DMS114 treated with DMSO at 0.1 percent for 48 hours (cell line): ENCODE results near the gene AFTPH.

Experiments
- DNase-seq: peaks from one replicate; lab custom pipeline; 2025; ENCODE audit not compliant: unreplicated experiment; lab: John Stamatoyannopoulos, UW

AFTPH gene

GRCh38 chr2:64523666-64524603 is at the start of gene AFTPH:
TSS of gene AFTPH (plus strand) at chr2:64524328. CDS start at chr2:64551475, 27,147 bp downstream.
- peak; percentile 94 for DNase-seq

DNA sequence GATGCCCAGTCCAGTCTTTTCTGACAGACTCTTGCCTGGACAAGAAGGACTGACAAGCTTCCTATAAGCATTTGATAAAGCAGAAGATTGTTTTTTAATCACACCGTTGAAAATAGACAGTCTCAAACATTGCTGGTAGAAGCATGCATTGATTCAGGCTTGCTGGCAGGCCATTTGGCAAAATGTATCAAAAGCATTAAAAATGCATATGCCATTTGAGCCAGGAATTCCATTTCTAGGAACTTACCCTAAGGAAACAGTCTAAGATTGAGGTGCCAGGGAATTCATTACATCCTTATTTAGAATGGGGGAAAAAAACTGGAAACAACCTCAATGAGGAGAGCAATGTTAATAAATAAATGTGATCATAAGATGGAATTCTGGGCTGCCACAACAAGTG is 49.5 kb upstream of the AFTPH start:
- no peak for DNase-seq

DNA sequence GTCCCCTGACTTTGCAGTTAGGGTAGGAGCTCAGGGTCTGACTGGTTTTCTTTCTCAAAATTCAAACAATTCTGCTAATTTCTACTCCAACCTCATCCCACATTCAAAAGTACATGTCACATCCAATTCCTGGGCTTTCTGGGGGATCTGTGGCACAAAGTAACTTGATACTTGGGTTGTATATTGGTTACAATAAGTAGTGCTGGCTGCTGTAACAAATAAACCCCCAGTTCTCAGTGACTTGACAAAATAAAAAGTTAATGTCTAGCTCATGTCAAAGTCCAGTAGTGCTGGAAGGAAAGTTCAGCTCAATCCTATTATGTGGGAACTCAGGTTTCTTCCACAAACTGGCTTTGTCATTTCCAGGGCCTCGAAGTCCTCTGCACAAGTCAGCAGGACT is 47.1 kb upstream of the AFTPH start:
- no peak for DNase-seq

DNA sequence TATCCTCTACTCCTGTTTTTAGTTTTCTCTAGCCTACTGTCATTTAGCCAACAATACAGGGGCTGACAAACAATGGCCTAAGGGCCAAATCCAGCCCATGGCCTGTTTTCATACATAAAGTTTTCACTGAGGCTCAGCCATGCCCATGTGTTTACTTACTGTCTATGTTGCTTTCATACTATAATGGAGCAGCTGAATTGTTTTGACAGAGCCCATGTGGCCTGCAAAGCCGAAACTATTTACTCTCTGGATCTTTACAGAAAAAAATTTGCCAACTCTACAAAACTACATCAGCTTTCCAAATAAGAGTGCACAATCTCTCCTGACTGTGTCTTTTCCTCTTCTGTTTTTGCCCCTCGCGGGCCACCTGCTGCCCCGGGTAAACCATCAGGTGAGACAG is 46.1 kb upstream of the AFTPH start:
- DNase-seq: no peak

DNA sequence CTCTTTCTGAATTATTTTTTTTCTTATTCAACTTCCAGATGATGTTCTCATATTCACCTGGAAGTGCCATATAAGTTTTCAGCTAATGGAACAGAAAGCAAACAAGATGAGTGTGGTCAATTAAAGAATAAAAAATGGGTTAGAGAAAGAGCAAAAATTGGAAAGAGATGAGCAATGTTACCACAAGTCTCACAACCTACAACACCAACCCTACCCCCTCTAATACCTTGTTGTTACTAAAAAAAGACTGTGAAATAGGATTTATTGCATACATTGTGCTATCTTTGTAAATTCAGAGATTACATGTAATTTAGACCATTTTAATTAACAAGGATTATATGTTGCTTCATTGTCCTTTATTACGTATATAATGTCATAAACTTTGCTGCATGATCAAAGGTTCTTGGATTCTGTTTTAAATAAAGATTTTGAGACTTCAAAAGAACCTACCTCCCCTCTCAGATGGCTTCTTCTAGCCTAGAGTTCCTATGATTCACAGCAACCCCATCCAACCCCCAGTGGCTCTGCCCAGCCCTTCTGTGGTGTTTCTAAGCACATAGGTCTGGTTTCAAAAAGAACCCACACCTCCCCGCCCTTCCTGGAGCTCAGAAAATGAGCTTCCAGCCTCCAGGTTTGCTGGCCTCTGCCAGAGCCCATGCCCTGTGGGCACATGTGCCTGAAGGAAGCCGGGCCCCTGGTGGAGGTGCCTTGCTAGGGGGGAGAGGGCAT is 45.5 kb upstream of the AFTPH start:
- DNase-seq: no peak

DNA sequence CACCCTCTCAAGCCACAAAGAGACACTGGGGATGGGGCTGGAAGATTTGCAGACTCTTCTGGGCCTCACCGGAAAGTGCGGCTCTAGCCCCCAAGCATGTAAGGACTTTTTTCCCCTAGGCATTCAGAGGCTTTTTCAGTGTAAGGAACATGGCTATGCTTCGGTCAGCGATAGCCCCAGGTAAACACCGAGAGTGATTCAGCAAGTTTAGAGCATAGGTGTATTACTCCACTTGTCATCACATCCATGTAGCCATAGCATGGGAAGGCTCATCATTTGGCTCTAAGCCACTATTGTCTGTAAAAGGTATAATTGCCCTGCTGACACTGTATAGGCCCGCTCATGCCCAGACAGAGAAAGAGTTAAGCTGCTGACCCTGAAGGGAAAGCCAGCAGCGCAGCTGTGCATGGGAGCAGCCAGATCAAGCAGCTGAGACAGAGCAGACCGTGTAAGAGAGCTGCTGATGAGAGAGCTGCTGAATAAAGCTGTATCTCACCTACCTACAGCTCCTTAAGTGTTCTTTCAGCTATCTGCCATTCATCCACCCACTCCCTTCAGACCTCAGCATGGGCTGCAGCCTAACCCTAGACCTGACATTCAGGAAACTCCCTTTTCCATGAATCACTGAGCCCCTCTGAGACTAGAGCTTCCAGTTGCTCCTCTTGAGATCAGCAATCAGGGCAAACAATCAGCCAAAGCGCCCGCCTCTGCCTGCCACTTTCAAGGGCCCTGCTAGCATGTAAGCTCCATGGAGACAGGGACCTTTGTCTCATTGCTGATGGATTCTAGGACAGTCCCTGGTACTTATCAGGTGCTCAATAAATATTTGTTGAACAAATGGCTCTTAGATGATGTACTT is 44.6 kb upstream of the AFTPH start:
- no peak for DNase-seq

DNA sequence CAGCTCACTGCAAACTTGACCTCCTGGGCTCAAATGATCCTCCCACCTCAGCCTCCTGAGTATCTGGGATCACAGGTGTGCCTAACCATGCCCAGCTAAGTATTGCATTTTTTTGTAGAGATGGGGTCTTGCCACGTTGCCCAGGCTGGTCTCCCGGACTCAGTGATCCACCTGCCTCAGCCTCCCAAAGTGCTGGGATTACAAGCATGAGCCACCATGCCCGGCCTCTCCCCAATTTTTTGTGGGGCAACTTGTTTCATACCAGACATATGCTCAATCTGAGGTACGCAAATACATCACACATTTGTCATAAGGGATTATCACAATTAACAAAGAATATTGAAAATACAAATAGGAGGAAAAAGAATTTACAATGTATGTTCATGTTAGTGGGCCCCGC is 42.5 kb upstream of the AFTPH start:
- no peak for DNase-seq

DNA sequence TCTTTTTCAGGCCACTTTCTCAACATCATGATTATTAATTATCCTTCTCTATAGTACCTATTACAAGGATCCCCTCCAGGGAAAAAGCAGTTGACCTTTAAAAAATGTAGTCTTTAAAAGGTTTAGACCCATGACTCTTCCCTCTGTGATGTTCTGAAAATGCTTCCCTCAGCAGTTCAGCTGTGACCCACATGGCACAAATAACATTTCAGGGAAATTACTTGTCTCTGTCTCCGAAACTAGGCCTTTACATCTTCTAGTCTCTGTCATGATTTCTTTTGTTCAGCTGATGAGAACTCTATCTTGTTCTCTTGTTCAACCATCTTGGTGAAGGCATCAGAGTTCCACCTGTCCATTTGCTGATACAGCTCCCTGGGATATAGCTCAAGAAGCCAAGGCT is 41.9 kb upstream of the AFTPH start:
- no peak for DNase-seq

- DNase-seq: no peak
These were observed 41.2 kb upstream of the AFTPH start for GRCh38 chr2:64482765-64483504.

- no peak for DNase-seq
These were observed 38.8 kb upstream of the AFTPH start for GRCh38 chr2:64485331-64485730.

GRCh38 chr2:64485961-64486360 is 38.2 kb upstream of the AFTPH start:
- DNase-seq: no peak

DNA sequence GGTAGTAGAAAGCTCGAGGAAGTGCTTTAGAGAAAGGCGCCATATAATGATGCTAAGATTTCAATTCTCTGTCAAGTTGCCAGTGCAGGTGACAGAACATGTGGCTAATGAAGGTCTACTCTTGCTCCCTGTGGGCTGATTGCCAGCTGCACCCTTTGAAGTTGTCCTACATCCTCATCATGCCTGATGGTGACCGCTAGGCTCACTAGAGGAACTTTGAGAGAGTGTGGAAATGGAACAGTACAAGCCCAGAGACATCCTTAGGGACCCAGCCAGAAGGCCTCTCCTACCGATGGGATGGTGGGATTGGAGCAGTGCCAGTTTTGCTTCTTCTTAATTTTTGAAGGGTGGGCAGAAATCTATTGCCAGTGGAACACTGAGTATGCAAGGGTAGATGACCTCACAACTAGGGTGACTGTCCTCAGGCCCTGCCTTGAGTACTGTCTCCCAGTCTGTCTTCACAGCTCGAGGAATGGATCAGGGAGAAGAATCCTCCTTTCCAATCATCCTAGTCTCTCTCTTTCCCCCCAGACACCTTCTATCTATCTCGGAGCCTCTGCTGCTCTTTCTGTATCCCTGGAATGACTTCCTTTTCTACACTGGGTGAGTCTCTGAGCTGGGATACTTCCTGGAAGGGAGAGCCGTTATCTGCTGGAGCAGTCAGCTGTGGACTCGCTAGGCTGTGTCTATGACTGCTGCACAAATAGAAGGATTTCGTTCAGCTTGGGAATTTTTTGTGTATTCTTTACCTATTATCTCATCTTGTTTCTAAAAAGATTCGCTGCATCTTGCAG is 36.7 kb upstream of the AFTPH start:
- no peak for DNase-seq

DNA sequence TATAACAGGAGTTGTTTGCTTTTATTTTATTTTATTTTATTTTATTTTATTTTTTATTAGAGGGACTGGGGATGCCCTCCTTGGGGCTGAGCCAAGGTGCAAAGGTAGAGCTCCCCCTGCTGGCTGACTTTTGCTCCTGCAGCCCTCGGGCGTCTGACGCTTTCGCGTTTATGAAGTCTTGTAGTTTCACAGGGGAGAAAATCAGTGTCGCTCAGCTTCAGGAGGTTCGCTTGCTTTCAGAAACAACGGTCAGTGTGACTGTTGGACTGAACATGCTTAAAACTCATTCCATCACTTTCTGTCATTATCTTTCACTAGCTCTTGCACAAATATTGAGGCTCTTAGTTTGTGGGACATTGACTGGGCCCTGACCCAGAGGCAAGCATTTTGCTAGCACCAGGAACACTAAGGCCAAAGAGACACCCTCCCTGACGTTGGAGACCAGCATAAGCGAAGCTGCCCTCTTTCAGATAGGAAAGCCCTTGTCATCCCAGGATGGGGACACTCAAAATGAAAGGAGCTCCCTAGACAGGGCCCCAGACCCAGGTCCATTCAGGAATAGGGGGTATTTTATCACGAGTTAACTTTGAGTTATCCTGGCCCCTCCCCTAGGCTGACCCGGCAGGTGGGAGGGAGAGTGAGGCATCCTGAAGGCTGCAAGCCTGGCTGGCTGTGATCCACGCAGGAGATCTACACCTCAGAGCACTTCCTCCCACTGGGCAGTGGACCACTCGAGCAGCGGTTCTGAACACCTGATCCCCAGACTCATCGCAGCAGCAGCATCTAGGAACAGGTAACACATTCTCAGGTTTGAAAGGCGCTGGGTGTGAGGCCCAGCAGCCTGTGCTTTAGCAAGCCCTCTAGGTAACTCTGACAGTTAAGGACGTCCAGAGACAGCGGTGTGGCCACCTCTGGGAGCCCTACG is 35.8 kb upstream of the AFTPH start:
- peak; percentile 38 for DNase-seq

DNA sequence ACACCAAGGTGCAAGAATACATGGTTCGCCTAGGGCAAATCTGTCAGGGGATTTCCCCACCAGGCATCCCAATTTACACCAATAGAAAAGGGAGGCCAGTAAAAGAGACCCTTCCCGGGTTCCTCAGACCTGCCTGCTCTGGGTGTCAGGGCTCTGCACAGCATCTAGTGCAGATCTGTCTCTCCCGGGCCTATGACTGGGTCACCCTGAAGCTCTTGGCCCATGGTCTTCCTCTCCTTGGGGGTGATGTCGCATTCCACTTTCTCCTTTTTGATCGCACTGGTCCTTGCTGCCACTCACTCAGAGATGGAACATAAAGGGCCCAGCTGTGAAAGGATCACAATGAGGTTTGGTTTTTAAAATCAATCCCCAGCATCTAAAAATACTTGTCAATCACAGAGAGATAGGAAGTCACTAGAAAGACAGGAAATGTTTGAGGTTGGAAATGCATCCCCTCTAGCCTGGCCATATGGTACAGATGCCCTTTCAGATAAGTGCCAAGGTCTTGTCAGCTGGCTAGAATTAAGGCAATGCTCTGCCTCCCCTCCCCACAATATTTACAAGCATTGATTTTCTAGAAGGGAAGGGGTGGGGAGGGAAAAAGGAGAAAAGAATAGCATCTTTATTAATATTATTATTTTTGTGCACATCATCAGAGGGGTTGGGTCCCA is 34.9 kb upstream of the AFTPH start:
- no peak for DNase-seq

DNA sequence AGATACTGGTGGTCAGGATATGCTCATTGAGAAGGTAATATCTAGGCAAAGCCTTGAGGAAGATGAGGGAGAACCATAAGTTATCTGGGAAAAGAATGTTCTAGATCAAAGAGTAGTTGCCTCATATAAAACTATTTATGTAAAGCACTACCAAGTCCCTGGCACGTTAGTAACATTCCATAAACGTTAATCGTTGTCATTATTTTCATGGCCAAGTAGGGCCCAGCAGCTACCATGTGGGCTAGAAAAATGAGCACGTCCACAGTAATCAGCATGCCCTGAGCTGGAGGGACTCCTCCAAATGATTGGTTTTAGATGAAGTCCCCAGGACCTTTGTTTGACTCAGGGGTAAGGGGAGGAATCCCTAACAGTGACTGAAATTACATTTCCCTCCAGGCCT is 32.7 kb upstream of the AFTPH start:
- no peak for DNase-seq

DNA sequence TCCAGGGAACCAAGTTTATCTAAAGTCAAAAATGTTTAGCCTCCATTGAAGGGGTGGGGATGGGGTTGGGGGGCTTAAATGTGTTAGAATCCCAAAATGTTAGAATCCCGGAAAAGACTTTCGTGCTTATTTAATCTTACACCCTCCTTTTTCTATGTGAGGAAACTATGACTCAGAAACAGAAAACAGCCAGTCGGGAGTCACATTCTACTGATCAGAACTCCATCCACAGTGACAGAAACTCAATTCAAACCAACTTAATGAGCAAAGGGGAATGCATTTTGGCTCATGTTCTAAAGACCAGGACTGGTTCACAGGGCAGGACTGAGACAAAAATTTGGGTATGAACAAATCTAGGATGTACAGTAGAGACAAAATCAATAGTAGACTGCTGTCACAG is 31.9 kb upstream of the AFTPH start:
- DNase-seq: no peak

DNA sequence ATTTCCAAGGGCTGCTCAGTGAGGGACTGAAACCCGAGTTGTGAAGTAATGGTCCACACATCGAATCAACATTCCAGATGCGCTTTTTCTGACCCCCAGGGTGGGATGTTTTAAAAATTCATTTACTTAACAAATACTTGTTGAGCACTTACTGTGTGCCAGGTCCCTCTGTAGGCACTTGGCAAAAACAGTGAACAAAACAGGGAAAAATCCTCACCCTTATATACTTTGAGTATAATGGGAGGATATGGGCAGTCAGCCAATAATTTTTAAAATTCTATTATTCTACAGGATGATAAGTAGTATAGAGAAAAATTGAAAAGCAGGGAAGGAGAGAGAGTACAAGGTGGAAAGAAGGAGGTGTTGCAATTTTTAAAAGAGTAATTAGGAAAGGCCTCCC is 31.3 kb upstream of the AFTPH start:
- DNase-seq: no peak

- DNase-seq: no peak
These were observed 30.3 kb upstream of the AFTPH start for GRCh38 chr2:64493788-64494187.
